Hepatocyte (in vitro differentiated cells): ENCODE measurements around the gene APOL2. TPM values are rescaled to one million over a fixed set of nuclear protein-coding genes. Genes with fewer than 3 reads are reported as not detected.
"Not testable (repeated sequence)": the region's sequence is repeated elsewhere in the genome, so short reads cannot be mapped to it uniquely, and the experiment has no call there.

Experiments
- DNase-seq: peaks from one replicate; pipeline ENCODE4 v3.0.0-alpha.2; 2016; ENCODE audit warnings: low spot score
- H2AFZ ChIP-seq: fragments of 200-600 bp; sonication (generic); 2 replicates; pipeline ENCODE4 v1.6.0; 2016; ENCODE audit warnings: antibody characterized with exemption, mild to moderate bottlenecking
- H3K27ac ChIP-seq: fragments of 200-600 bp; sonication (generic); 2 replicates; pipeline ENCODE4 v1.5.1; 2016; ENCODE audit warnings: mild to moderate bottlenecking
- H3K27me3 ChIP-seq: fragments of 200-600 bp; sonication (generic); 2 replicates; pipeline ENCODE4 v1.6.1; 2016
- H3K36me3 ChIP-seq: fragments of 200-600 bp; sonication (generic); replicated peaks from 2 replicates; pipeline ENCODE4 v1.5.1; 2016; ENCODE audit warnings: low read depth; ENCODE audit not compliant: insufficient read depth
- H3K4me1 ChIP-seq: fragments of 200-600 bp; sonication (generic); 2 replicates; pipeline ENCODE4 v1.5.1; 2016; ENCODE audit warnings: mild to moderate bottlenecking, moderate library complexity; ENCODE audit not compliant: insufficient read depth
- H3K4me2 ChIP-seq: fragments of 200-600 bp; sonication (generic); 2 replicates; pipeline ENCODE4 v1.6.0; 2016
- H3K4me3 ChIP-seq: fragments of 200-600 bp; sonication (generic); 2 replicates; pipeline ENCODE4 v1.5.1; 2016; ENCODE audit warnings: mild to moderate bottlenecking
- H3K79me2 ChIP-seq: fragments of 200-600 bp; sonication (generic); 2 replicates; pipeline ENCODE4 v1.6.0; 2017; ENCODE audit warnings: mild to moderate bottlenecking
- H3K9me2 ChIP-seq: fragments of 200-600 bp; sonication (generic); replicated peaks from 2 replicates; pipeline ENCODE4 v1.6.0; 2017; ENCODE audit warnings: mild to moderate bottlenecking; ENCODE audit not compliant: insufficient read depth
- H3K9me3 ChIP-seq: fragments of 200-600 bp; sonication (generic); 2 replicates; pipeline ENCODE4 v1.5.1; 2016; ENCODE audit warnings: low read depth, mild to moderate bottlenecking
- H4K20me1 ChIP-seq: fragments of 200-600 bp; sonication (generic); 2 replicates; pipeline ENCODE4 v1.6.0; 2016; ENCODE audit warnings: mild to moderate bottlenecking; ENCODE audit not compliant: insufficient read depth, poor library complexity, severe bottlenecking
- EZH2 ChIP-seq: fragments of 200-600 bp; sonication (generic); IDR thresholded peaks from 2 replicates; pipeline ENCODE4 v1.6.1; 2016; ENCODE audit warnings: antibody characterized with exemption, mild to moderate bottlenecking, borderline replicate concordance
- EZH2phosphoT487 ChIP-seq: fragments of 200-600 bp; sonication (generic); IDR thresholded peaks from one replicate; pipeline ENCODE4 v1.6.1; 2018; ENCODE audit warnings: antibody characterized with exemption, mild to moderate bottlenecking, low read depth, moderate library complexity; ENCODE audit not compliant: unreplicated experiment, severe bottlenecking
- WGBS: methylation state at CpG from one replicate; pipeline ENCODE4 v1.1.6; 2016; ENCODE audit warnings: low lambda C conversion rate; ENCODE audit errors: missing lambda C conversion rate; 5-methylcytosine and 5-hydroxymethylcytosine counted together
- polyA plus RNA-seq: library from polyadenylated mRNA; unstranded; fragments of >200 nt; fragmentation: Nextera tagmentation; extraction: Ambion mirVana; gene quantifications from 2 replicates; pipeline ENCODE4 v1.2.1, GENCODE V29; 2016
- total RNA-seq: library from RNA; depleted of rRNA; stranded (reverse); fragments of >200 nt; gene quantifications from 2 replicates; pipeline ENCODE4 v1.2.3, GENCODE V29; 2014
- TF ChIP-seq, protein P1 (sequence below): fragments of 200-600 bp; sonication (generic); IDR thresholded peaks from 2 replicates; pipeline ENCODE4 v1.5.1; 2016; ENCODE audit warnings: antibody characterized with exemption, mild to moderate bottlenecking; ENCODE audit not compliant: poor library complexity

The APOL2 gene
- total and polyA plus RNA-seq, 2 experiments from 2014 or later: 19.5 to 34.8 TPM

DNA sequence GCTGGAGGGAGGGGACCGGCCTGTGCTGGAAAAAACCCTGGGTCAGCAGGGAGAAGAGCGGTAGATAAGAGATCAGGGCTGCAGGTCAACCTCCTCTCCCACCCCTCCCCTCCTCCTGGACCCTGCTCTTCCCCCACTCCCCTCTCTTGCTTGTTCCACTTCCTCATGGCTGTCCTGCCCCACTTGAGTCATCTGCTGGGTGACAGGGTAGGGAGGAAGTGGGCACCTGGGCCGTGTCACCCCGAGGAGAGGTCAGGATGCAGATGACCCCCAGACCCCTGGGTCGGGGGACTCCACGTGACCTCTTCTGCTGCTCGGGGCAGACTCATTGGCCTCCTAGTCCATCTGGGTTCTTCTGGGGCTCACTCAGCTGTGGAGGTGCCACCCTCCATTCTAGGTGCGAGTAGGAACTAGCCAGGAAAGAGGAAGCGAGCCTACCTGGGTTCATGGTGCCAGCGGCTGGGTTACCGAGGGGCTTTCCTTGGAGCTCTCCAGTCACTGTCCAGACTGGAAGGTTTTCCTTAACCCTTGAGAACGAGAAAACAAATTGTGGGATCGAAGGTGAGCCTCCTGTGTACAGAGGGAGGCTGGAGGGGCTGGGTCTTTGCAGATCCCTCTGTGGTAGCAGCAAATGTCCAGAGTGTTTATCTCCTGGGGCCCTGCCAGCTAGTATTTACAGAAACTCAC, 6.5 kb downstream of the APOL2 start:
- Histone ChIP-seq H3K27ac (no peak overlapping the region), H3K36me3 (no peaks in the 10 kb centered on the region), H3K9me2 (no peaks in the 10 kb centered on the region), H3K4me2 (no peak overlapping the region), H3K27me3 (no peaks in the 10 kb centered on the region), H4K20me1 (no peaks in the 10 kb centered on the region), H3K4me3 (no peak overlapping the region), H2AFZ (no peak overlapping the region), H3K4me1 (peaks cover 8% of the 10 kb centered on the region), H3K79me2 (peaks cover 29% of the 10 kb centered on the region), H3K9me3 (no peaks in the 10 kb centered on the region)
- no peak for TF ChIP-seq EZH2
- no peak for TF ChIP-seq EZH2phosphoT487
- TF ChIP-seq, protein P1, sequence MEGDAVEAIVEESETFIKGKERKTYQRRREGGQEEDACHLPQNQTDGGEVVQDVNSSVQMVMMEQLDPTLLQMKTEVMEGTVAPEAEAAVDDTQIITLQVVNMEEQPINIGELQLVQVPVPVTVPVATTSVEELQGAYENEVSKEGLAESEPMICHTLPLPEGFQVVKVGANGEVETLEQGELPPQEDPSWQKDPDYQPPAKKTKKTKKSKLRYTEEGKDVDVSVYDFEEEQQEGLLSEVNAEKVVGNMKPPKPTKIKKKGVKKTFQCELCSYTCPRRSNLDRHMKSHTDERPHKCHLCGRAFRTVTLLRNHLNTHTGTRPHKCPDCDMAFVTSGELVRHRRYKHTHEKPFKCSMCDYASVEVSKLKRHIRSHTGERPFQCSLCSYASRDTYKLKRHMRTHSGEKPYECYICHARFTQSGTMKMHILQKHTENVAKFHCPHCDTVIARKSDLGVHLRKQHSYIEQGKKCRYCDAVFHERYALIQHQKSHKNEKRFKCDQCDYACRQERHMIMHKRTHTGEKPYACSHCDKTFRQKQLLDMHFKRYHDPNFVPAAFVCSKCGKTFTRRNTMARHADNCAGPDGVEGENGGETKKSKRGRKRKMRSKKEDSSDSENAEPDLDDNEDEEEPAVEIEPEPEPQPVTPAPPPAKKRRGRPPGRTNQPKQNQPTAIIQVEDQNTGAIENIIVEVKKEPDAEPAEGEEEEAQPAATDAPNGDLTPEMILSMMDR: no peak
- WGBS: 90% methylated on average over 13 of the region's 13 CpGs
- DNase-seq: no peak

DNA sequence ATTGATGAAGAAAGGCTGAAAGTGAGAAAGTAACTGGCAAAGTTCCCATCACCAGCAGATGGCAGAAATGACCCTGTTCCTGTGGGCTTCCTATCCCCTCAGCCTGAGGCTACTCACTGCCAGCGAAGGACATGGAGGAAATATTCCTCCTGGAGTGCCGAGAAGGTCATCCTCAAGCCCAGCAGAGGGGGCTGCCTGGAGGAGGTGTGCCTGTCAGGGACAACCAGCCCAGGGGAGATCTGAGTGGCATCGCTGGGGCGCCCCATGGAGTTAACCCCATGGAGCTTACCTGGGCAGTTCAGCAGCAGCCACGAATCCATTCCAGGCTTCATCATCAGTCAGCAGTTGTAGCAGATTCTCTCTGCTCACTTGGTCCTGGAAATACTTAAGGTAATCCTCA, 8.3 kb downstream of the APOL2 start:
- not testable (repeated sequence) for H3K4me1 ChIP-seq, H3K36me3 ChIP-seq, H3K9me2 ChIP-seq, H4K20me1 ChIP-seq, H2AFZ ChIP-seq, H3K4me3 ChIP-seq, DNase-seq, H3K9me3 ChIP-seq, H3K27ac ChIP-seq, H3K27me3 ChIP-seq, H3K4me2 ChIP-seq
- H3K79me2 ChIP-seq: peaks cover 11% of the 10 kb centered on the region
- WGBS: 74% methylated on average over 5 of the region's 5 CpGs

DNA sequence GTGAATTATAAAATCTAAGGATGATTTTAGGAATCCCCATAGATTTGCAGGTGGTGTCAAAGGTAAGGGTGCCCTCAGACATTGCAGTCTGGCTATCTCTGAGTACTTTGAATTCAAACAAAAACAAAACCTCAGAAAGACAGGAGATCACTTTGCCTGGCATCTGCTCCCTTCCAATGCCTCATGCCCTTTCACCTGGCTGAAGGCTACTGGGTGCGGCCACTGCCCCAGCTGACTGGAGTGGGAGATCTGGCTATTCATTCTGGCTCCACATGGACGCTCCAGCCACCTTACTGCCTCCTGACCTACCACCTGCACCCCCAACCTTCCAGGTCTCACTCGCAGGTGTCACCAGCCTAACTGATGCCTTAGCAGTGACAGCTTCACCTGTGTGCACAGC, 9.7 kb downstream of the APOL2 start:
- H3K27ac ChIP-seq, H3K79me2 ChIP-seq, H3K4me3 ChIP-seq, H3K27me3 ChIP-seq, H3K4me2 ChIP-seq, H4K20me1 ChIP-seq, H2AFZ ChIP-seq, H3K9me3 ChIP-seq, DNase-seq, H3K36me3 ChIP-seq, H3K9me2 ChIP-seq, H3K4me1 ChIP-seq: not testable (repeated sequence)
- WGBS: 77% methylated on average over 3 of the region's 3 CpGs

DNA sequence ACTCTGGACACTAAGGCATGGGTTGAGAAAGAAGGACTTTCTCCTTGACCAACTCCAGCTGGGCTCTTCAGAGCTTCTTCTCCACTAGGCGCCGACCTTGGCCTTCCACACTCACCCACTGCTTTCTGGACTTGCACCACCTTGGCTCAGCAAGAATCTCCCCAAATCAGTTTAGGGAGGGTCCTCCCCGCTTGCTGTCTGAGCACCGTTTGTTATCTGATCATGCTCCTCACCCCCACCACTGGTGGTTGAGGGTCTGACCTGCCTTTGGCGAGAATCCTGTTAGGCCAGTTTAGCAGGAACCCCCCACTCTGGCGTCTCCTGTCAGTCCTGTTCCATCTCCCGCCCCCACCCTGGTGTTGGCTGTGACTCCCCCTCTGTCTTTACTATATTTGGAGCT, 10.4 kb downstream of the APOL2 start:
- no peaks in the 10 kb centered on the region for H3K27me3 ChIP-seq
- no peak overlapping the region for H2AFZ ChIP-seq
- no peaks in the 10 kb centered on the region for H3K79me2 ChIP-seq
- WGBS: 68% methylated on average over 7 of the region's 7 CpGs
- H3K4me1 ChIP-seq: no peaks in the 10 kb centered on the region
- no peak for TF ChIP-seq EZH2
- TF ChIP-seq, protein P1: no peak
- no peak for TF ChIP-seq EZH2phosphoT487
- H4K20me1 ChIP-seq: no peaks in the 10 kb centered on the region
- no peak overlapping the region for H3K4me3 ChIP-seq
- DNase-seq: no peak
- no peaks in the 10 kb centered on the region for H3K9me3 ChIP-seq
- H3K36me3 ChIP-seq: no peaks in the 10 kb centered on the region
- H3K4me2 ChIP-seq: no peak overlapping the region
- H3K9me2 ChIP-seq: no peaks in the 10 kb centered on the region
- H3K27ac ChIP-seq: no peak overlapping the region

DNA sequence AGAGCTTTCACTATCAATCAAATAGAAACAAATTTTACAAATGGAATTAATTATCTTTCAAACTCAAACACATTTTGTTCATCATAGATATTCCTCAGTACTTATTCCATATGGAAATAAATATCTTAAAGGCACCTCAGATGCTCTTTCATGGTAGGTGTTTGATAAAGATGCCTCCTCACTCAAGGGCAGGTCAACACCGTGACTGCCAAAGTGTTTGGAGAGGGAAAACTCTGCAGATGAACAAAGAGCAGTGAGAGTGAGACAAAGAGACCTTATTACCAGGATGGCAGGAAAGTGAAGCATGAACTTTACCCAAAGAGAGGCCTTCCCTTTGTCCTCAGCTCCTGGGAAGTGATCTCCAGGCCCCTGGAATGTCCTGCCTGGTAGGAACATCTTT, 11.0 kb downstream of the APOL2 start:
- H3K36me3 ChIP-seq, H3K27ac ChIP-seq, H3K4me1 ChIP-seq, DNase-seq, H3K9me3 ChIP-seq, H3K27me3 ChIP-seq, H2AFZ ChIP-seq, H3K4me3 ChIP-seq, H3K4me2 ChIP-seq, H3K9me2 ChIP-seq, H4K20me1 ChIP-seq, H3K79me2 ChIP-seq: not testable (repeated sequence)
- 90% methylated on average over 1 of the region's 1 CpG for WGBS
